ENCODE results near the gene NOSIP. TPM values are rescaled to one million over a fixed set of nuclear protein-coding genes. Genes with fewer than 3 reads are reported as not detected.

NOSIP gene
- total and polyA plus RNA-seq, 2 of the 4 experiments (the other 2 are of a cell fraction) = 118 to 138 TPM

DNA sequence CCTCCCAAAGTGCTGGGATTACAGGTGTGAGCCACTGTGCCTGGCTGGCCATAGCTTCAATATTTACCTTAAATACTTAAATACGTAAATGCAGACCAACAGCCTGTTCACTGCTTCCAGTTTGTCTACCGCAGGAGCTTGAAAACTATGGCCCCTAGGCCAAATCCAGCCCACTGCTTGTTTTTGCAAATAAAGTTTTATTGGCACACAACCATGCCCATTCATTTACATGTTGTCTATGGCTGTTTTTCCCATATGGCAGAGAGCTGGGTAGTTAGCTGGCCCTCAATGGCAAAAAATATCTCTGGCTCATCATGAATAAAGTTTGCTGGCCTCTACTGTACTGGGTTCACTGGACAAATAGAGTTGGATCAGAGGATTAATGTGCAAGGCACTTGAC is 22.4 kb upstream of the NOSIP start:
- peaks cover 72% of the 10 kb centered on the region for H3K36me3 ChIP-seq (ENCODE audit: control insufficient read depth, insufficient read depth, low read length)

More for the DNA sequence above, 22.4 kb upstream of the NOSIP start:
- WGBS, 2 experiments (ENCODE audit: extremely low coverage in 2 of 2, insufficient read length in 1 of 2) = 100% methylated on average over 1 of the region's 2 CpGs; no CpG with 5 or more reads in 1 of the 2 experiments
- Histone ChIP-seq H2BK20ac (ENCODE audit: low read depth, low read length) (no peak overlapping the region), H2AK5ac (ENCODE audit: low read depth, low read length) (no peak overlapping the region), H4K8ac (ENCODE audit: low read depth in 2 of 2, low read length in 2 of 2) (no peak overlapping the region), H3K79me1 (ENCODE audit: low read depth in 1 of 2, low read length in 2 of 2) (peaks cover 28 to 66% of the 10 kb centered on the region in 2 experiments), H3K9ac (ENCODE audit: low read depth, low read length) (no peak overlapping the region), H3K18ac (ENCODE audit: low read depth, low read length) (no peak overlapping the region), H3K4me2 (ENCODE audit: low read depth, low read length) (no peak overlapping the region), H3K9me3 (ENCODE audit: control insufficient read depth, insufficient read depth, low read length) (no peaks in the 10 kb centered on the region), H3K9me1 (ENCODE audit: insufficient read depth, low read length) (peaks cover 3% of the 10 kb centered on the region), H4K20me1 (ENCODE audit: insufficient read depth, low read length) (peaks cover 38% of the 10 kb centered on the region), H3K27me3 (ENCODE audit: control insufficient read depth, insufficient read depth, low read length) (no peaks in the 10 kb centered on the region), H2AFZ (replicated peaks; ENCODE audit: low read length, poor library complexity) (no peak overlapping the region), H3K27ac (ENCODE audit: insufficient read depth, low read length) (no peak overlapping the region), H2AK9ac (replicated peaks; ENCODE audit: low read depth, low read length, poor library complexity) (no peak overlapping the region), H3K4me1 (ENCODE audit: control insufficient read depth, insufficient read depth, low read length) (no peaks in the 10 kb centered on the region), H4K91ac (ENCODE audit: insufficient read depth, low read depth, low read length) (no peak overlapping the region), H3K4me3 (ENCODE audit: insufficient read depth, low read depth, low read length) (no peak overlapping the region), H2BK120ac (ENCODE audit: low read depth, low read length) (no peak overlapping the region), H3K14ac (replicated peaks; ENCODE audit: low read depth, low read length) (no peak overlapping the region), H2BK15ac (ENCODE audit: low read depth, low read length) (no peak overlapping the region), H3K4ac (ENCODE audit: low read depth, low read length) (no peak overlapping the region), H2BK5ac (ENCODE audit: low read depth, low read length, poor library complexity, severe bottlenecking) (no peak overlapping the region), H3K23ac (ENCODE audit: low read depth, low read length) (no peak overlapping the region), H4K5ac (ENCODE audit: low read depth, low read length) (no peak overlapping the region), H3K56ac (ENCODE audit: extremely low read depth, insufficient read depth, low read length) (no peak overlapping the region)
- in situ Hi-C loops (cut with MboI; ENCODE audit: low sequenced_read_pairs) (no loop called here), intact Hi-C loops (cut with micrococcal nuclease) (no loop called here), dilution Hi-C loops (cut with HindIII; ENCODE audit: low sequenced_read_pairs, unreplicated experiment) (no loop called here)
- BruUV-seq (replicated peaks) = no TSS peak
- TF ChIP-seq RCOR1 (IDR thresholded peaks at IDR 0.05; ENCODE audit: insufficient replicate concordance, low read length) (no peak), BHLHE40 (IDR thresholded peaks at IDR 0.05; ENCODE audit: low read depth, low read length) (no peak)
- TF ChIP-seq, protein P1, sequence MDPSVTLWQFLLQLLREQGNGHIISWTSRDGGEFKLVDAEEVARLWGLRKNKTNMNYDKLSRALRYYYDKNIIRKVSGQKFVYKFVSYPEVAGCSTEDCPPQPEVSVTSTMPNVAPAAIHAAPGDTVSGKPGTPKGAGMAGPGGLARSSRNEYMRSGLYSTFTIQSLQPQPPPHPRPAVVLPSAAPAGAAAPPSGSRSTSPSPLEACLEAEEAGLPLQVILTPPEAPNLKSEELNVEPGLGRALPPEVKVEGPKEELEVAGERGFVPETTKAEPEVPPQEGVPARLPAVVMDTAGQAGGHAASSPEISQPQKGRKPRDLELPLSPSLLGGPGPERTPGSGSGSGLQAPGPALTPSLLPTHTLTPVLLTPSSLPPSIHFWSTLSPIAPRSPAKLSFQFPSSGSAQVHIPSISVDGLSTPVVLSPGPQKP (IDR thresholded peaks at IDR 0.05; ENCODE audit: borderline replicate concordance, low read depth, low read length) = no peak
- CTCF ChIA-PET = no interaction called here
- POLR2A ChIA-PET (ENCODE audit: unreplicated experiment) = no interaction called here
- DNase-seq (no peak), ATAC-seq (ENCODE audit: low read depth) (no peak)

Data from IMR-90 (cell line).